ENCODE measurements around the gene MTM1. TPM values are rescaled to one million over a fixed set of nuclear protein-coding genes. Genes with fewer than 3 reads are reported as not detected.
A peak's percentile ranks its signal among the peaks of the same experiment; 100 is the strongest.

Gene MTM1
- total and polyA plus RNA-seq, 5 experiments from 2014 or later = 12.7 to 31.7 (median 13.4) TPM

GRCh38 chrX:150692831-150693724, 124.7 kb downstream of the MTM1 start, which contains the start of gene MTMR1:
Gene MTMR1, plus strand, starts transcription at chrX:150693396. Its CDS starts 135 bp downstream, at chrX:150693531.
- Mint-ChIP-seq H3K36me3 (peaks cover 0 to 2% (median 0%) of the 10 kb centered on the region in 3 donors), H3K9me3 (no peaks in the 10 kb centered on the region), H3K4me3 (peak within 1 kb of the TSS; percentile 68 to 97 (median 93)), H3K27ac (peak within 1 kb of the TSS; percentile 84 to 99 (median 98)), H3K4me1 (peaks cover 21 to 82% (median 69%) of the 10 kb centered on the region in 4 donors), H3K27me3 (no peaks in the 10 kb centered on the region)
- POLR2A ChIA-PET = interaction anchor here (0.6 to 2.7 kb wide), 11 partner anchors 9 to 754 kb away, joined by 3 to 27 read pairs (median 5); no protein-coding TSS in a partner anchor
- DNase-seq = peak; percentile 45 to 77 (median 62)
- peak; percentile 69 to 71 for ATAC-seq

GRCh38 chrX:150693725-150694574, 125.5 kb downstream of the MTM1 start:
- Mint-ChIP-seq H3K9me3 (no peaks in the 10 kb centered on the region), H3K36me3 (peaks cover 0 to 2% (median 0%) of the 10 kb centered on the region in 3 donors), H3K27me3 (no peaks in the 10 kb centered on the region), H3K4me3 (peak overlapping the region; percentile 68 to 97 (median 93)), H3K4me1 (peaks cover 15 to 77% (median 62%) of the 10 kb centered on the region in 4 donors), H3K27ac (peak overlapping the region; percentile 84 to 99 (median 98))
- POLR2A ChIA-PET = interaction anchor here (0.6 to 2.7 kb wide), 8 partner anchors 9 to 1044 kb away, joined by 3 to 27 read pairs (median 8); no protein-coding TSS in a partner anchor
- DNase-seq (peak; percentile 38 to 84 (median 54)), ATAC-seq (peak; percentile 49 to 52)

- H3K27me3 Mint-ChIP-seq = no peaks in the 10 kb centered on the region
- POLR2A ChIA-PET = interaction anchor here (1.0 to 2.6 kb wide), 4 partner anchors 8 to 702 kb away, joined by 3 to 14 read pairs (median 6); no protein-coding TSS in a partner anchor
- no peaks in the 10 kb centered on the region for H3K9me3 Mint-ChIP-seq
- DNase-seq (peak in 1 of 10 donors; percentile 9), ATAC-seq (peak; percentile 10 to 11)
- peaks cover 15 to 80% (median 60%) of the 10 kb centered on the region in 4 donors for H3K4me1 Mint-ChIP-seq
- peak overlapping the region; percentile 31 to 99 (median 92) for H3K27ac Mint-ChIP-seq
- H3K36me3 Mint-ChIP-seq = peaks cover 0 to 4% (median 0%) of the 10 kb centered on the region in 3 donors
- H3K4me3 Mint-ChIP-seq = peak overlapping the region; percentile 44 to 96 (median 76)
These were observed 126.5 kb downstream of the MTM1 start for GRCh38 chrX:150694738-150695410.

- POLR2A ChIA-PET = interaction anchor here (0.6 to 1.0 kb wide), 2 partner anchors 17 to 18 kb away, joined by 4 read pairs; no protein-coding TSS in a partner anchor
- no peak for DNase-seq
- H3K9me3 Mint-ChIP-seq = no peaks in the 10 kb centered on the region
These were observed 127.9 kb downstream of the MTM1 start for GRCh38 chrX:150696331-150696730.

GRCh38 chrX:150696866-150697265, 128.4 kb downstream of the MTM1 start:
- no peaks in the 10 kb centered on the region for H3K27me3 Mint-ChIP-seq
- ATAC-seq (no peak), DNase-seq (no peak)
- peak overlapping the region in 9 of 10 donors; percentile 10 to 68 (median 57) for H3K4me3 Mint-ChIP-seq
- no peaks in the 10 kb centered on the region for H3K9me3 Mint-ChIP-seq
- peaks cover 13 to 78% (median 52%) of the 10 kb centered on the region in 4 donors for H3K4me1 Mint-ChIP-seq
- peak overlapping the region in 9 of 10 donors; percentile 1 to 94 (median 70) for H3K27ac Mint-ChIP-seq
- POLR2A ChIA-PET = interaction anchor here (0.6 to 1.0 kb wide), 2 partner anchors 16 to 18 kb away, joined by 4 read pairs; no protein-coding TSS in a partner anchor
- peaks cover 0 to 21% (median 0%) of the 10 kb centered on the region in 3 donors for H3K36me3 Mint-ChIP-seq

More at GRCh38 chrX:150696331-150696730, 127.9 kb downstream of the MTM1 start:
- no peaks in the 10 kb centered on the region for H3K27me3 Mint-ChIP-seq
- H3K4me1 Mint-ChIP-seq = peaks cover 16 to 78% (median 56%) of the 10 kb centered on the region in 4 donors
- no peak for ATAC-seq
- H3K27ac Mint-ChIP-seq = peak overlapping the region in 9 of 10 donors; percentile 80 to 99 (median 90)
- H3K4me3 Mint-ChIP-seq = peak overlapping the region; percentile 44 to 96 (median 71)
- H3K36me3 Mint-ChIP-seq = peaks cover 0 to 17% (median 0%) of the 10 kb centered on the region in 3 donors

- POLR2A ChIA-PET = no interaction called here
- peak overlapping the region in 8 of 10 donors; percentile 30 to 94 (median 70) for H3K27ac Mint-ChIP-seq
- peaks cover 13 to 76% (median 45%) of the 10 kb centered on the region in 4 donors for H3K4me1 Mint-ChIP-seq
- H3K4me3 Mint-ChIP-seq = peak overlapping the region in 5 of 10 donors; percentile 32 to 68 (median 57)
- no peaks in the 10 kb centered on the region for H3K27me3 Mint-ChIP-seq
- no peaks in the 10 kb centered on the region for H3K9me3 Mint-ChIP-seq
- DNase-seq = no peak
- peaks cover 0 to 24% (median 0%) of the 10 kb centered on the region in 3 donors for H3K36me3 Mint-ChIP-seq
- ATAC-seq = no peak
These were observed 129.2 kb downstream of the MTM1 start for GRCh38 chrX:150697641-150698040.

- Mint-ChIP-seq H3K27me3 (no peaks in the 10 kb centered on the region), H3K4me1 (peaks cover 15 to 89% (median 52%) of the 10 kb centered on the region in 4 donors), H3K36me3 (peaks cover 0 to 35% (median 5%) of the 10 kb centered on the region in 3 donors), H3K4me3 (no peak overlapping the region), H3K9me3 (no peaks in the 10 kb centered on the region), H3K27ac (peak overlapping the region in 4 of 10 donors; percentile 19 to 72 (median 24))
- POLR2A ChIA-PET = interaction anchor here (0.6 kb wide), 1 partner anchor 134 kb away, joined by 3 read pairs; no protein-coding TSS in a partner anchor
- no peak for ATAC-seq
- DNase-seq = no peak
These were observed 130.6 kb downstream of the MTM1 start for GRCh38 chrX:150698981-150699380.

GRCh38 chrX:150700107-150700506, 131.7 kb downstream of the MTM1 start:
- Mint-ChIP-seq H3K36me3 (peaks cover 0 to 46% (median 10%) of the 10 kb centered on the region in 3 donors), H3K4me1 (peaks cover 10 to 86% (median 52%) of the 10 kb centered on the region in 4 donors), H3K27me3 (no peaks in the 10 kb centered on the region), H3K27ac (peak overlapping the region in 1 of 10 donors; percentile 57), H3K4me3 (no peak overlapping the region), H3K9me3 (no peaks in the 10 kb centered on the region)
- DNase-seq (no peak), ATAC-seq (no peak)
- POLR2A ChIA-PET = no interaction called here

- DNase-seq = no peak
- ATAC-seq = no peak
- POLR2A ChIA-PET = no interaction called here
- H3K9me3 Mint-ChIP-seq = no peaks in the 10 kb centered on the region
- H3K4me1 Mint-ChIP-seq = peaks cover 5 to 78% (median 46%) of the 10 kb centered on the region in 4 donors
- peak overlapping the region in 3 of 10 donors; percentile 19 to 34 (median 30) for H3K27ac Mint-ChIP-seq
- no peaks in the 10 kb centered on the region for H3K27me3 Mint-ChIP-seq
- peak overlapping the region in 1 of 10 donors; percentile 12 for H3K4me3 Mint-ChIP-seq
- peaks cover 0 to 57% (median 16%) of the 10 kb centered on the region in 3 donors for H3K36me3 Mint-ChIP-seq
These were observed 133.0 kb downstream of the MTM1 start for GRCh38 chrX:150701377-150701776.

- no peak overlapping the region for H3K4me3 Mint-ChIP-seq
- H3K9me3 Mint-ChIP-seq = no peaks in the 10 kb centered on the region
- DNase-seq = no peak
- POLR2A ChIA-PET = interaction anchor here (1.6 kb wide), 1 partner anchor 10 kb away, joined by 8 read pairs; the partner anchor contains the start of gene MTMR1
- peaks cover 0 to 71% (median 18%) of the 10 kb centered on the region in 3 donors for H3K36me3 Mint-ChIP-seq
- no peak for ATAC-seq
- H3K27me3 Mint-ChIP-seq = no peaks in the 10 kb centered on the region
- peak overlapping the region in 6 of 10 donors; percentile 0 to 69 (median 39) for H3K27ac Mint-ChIP-seq
- H3K4me1 Mint-ChIP-seq = peaks cover 5 to 65% (median 34%) of the 10 kb centered on the region in 4 donors
These were observed 134.7 kb downstream of the MTM1 start for GRCh38 chrX:150702966-150703694.

- no peaks in the 10 kb centered on the region for H3K9me3 Mint-ChIP-seq
- DNase-seq = no peak
- H3K4me1 Mint-ChIP-seq = peaks cover 5 to 62% (median 34%) of the 10 kb centered on the region in 4 donors
- no peak overlapping the region for H3K4me3 Mint-ChIP-seq
- H3K27ac Mint-ChIP-seq = peak overlapping the region in 5 of 10 donors; percentile 0 to 69 (median 25)
- no peak for ATAC-seq
- H3K36me3 Mint-ChIP-seq = peaks cover 0 to 71% (median 20%) of the 10 kb centered on the region in 3 donors
- H3K27me3 Mint-ChIP-seq = no peaks in the 10 kb centered on the region
- POLR2A ChIA-PET = interaction anchor here (1.6 kb wide), 1 partner anchor 10 kb away, joined by 8 read pairs; the partner anchor contains the start of gene MTMR1
These were observed 135.2 kb downstream of the MTM1 start for GRCh38 chrX:150703695-150703974.
